OCI-LY3 (cell line): ENCODE results near the gene SRXN1.

Source experiments
- CTCF ChIP-seq: fragments of 200-600, 300-600 bp; sonication (generic); IDR thresholded peaks from 2 replicates; pipeline ENCODE4 v1.5.1; 2014; ENCODE audit warnings: antibody characterized with exemption, low read length, low read depth
- EZH2phosphoT487 ChIP-seq: fragments of 200-600 bp; shearing (Covaris generic); IDR thresholded peaks from 2 replicates; pipeline ENCODE4 v1.6.1; 2018; ENCODE audit warnings: antibody characterized with exemption, mixed run types, low read depth

GRCh38 chr20:600736-601135 is 52.3 kb downstream of the SRXN1 start:
- TF ChIP-seq CTCF (no peak), EZH2phosphoT487 (no peak)
